Naive B cell (primary cell): ENCODE data around the gene TM4SF20. TPM values are rescaled to one million over a fixed set of nuclear protein-coding genes. Genes with fewer than 3 reads are reported as not detected.
"Not testable (repeated sequence)": the region's sequence is repeated elsewhere in the genome, so short reads cannot be mapped to it uniquely, and the experiment has no call there.

Experiments
- ATAC-seq, 2 donors: fragments of 150-1000 bp; cut with Tn5 transposase; 2 replicates each; pipeline ENCODE4 v1.10.0; 2021; ENCODE audit warnings: low read depth in 2 of 2, mild to moderate bottlenecking in 2 of 2, moderate library complexity in 2 of 2
- DNase-seq: peaks from one replicate; pipeline ENCODE4 v3.0.0; 2022
- H3K27ac Mint-ChIP-seq, 6 donors: one replicate each; pipeline ENCODE4 v1.8.0; 2020 to 2022; ENCODE audit warnings: mild to moderate bottlenecking in 6 of 6, mixed read lengths in 6 of 6, moderate library complexity in 5 of 6, inconsistent platforms in 2 of 6
- H3K27me3 Mint-ChIP-seq, 3 donors: one replicate each; pipeline ENCODE4 v1.8.0; 2021 to 2022; ENCODE audit warnings: mixed read lengths in 3 of 3, mild to moderate bottlenecking in 1 of 3
- H3K36me3 Mint-ChIP-seq, 2 donors: one replicate each; pipeline ENCODE4 v1.8.0; 2020 to 2022; ENCODE audit warnings: mixed read lengths in 2 of 2, inconsistent platforms in 1 of 2, mild to moderate bottlenecking in 1 of 2
- H3K4me1 Mint-ChIP-seq, 3 donors: one replicate each; pipeline ENCODE4 v1.8.0; 2020 to 2022; ENCODE audit warnings: mixed read lengths in 3 of 3, inconsistent platforms in 1 of 3, mild to moderate bottlenecking in 1 of 3, moderate library complexity in 1 of 3
- H3K4me3 Mint-ChIP-seq, 8 donors: one replicate each; pipeline ENCODE4 v1.8.0; 2020 to 2022; ENCODE audit warnings: mild to moderate bottlenecking in 8 of 8, mixed read lengths in 8 of 8, moderate library complexity in 8 of 8, inconsistent platforms in 2 of 8
- H3K9me3 Mint-ChIP-seq, 7 donors: one replicate each; pipeline ENCODE4 v1.8.0; 2020 to 2022; ENCODE audit warnings: mixed read lengths in 7 of 7, mild to moderate bottlenecking in 5 of 7, inconsistent platforms in 2 of 7, moderate library complexity in 1 of 7
- polyA plus RNA-seq, 6 donors: library from polyadenylated mRNA; unstranded; fragments of 300-500 nt; fragmentation: Illumina TruSeq; gene quantifications; one replicate each; pipeline ENCODE4 v1.2.3, GENCODE V29; 2021; ENCODE audit warnings: low read depth in 6 of 6

Gene TM4SF20
- polyA plus RNA-seq, 6 donors from 2014 or later = 0.10 TPM; not detected in 5

GRCh38 chr2:227389661-227390060 lies 10.6 kb upstream of the TM4SF20 start:
- no peaks in the 10 kb centered on the region for H3K9me3 Mint-ChIP-seq
- H3K27me3 Mint-ChIP-seq = no peaks in the 10 kb centered on the region
- peak overlapping the region in 4 of 6 donors; percentile 19 to 87 (median 20) for H3K27ac Mint-ChIP-seq
- H3K4me1 Mint-ChIP-seq = peaks cover 37 to 49% (median 42%) of the 10 kb centered on the region in 3 donors
- no peaks in the 10 kb centered on the region for H3K36me3 Mint-ChIP-seq
- ATAC-seq = no peak
- peak overlapping the region in 1 of 8 donors; percentile 71 for H3K4me3 Mint-ChIP-seq
- no peak for DNase-seq

GRCh38 chr2:227389231-227389630 lies 10.1 kb upstream of the TM4SF20 start:
- DNase-seq (no peak), ATAC-seq (no peak)
- H3K9me3 Mint-ChIP-seq = no peaks in the 10 kb centered on the region
- no peaks in the 10 kb centered on the region for H3K36me3 Mint-ChIP-seq
- peaks cover 33 to 48% (median 40%) of the 10 kb centered on the region in 3 donors for H3K4me1 Mint-ChIP-seq
- H3K27me3 Mint-ChIP-seq = no peaks in the 10 kb centered on the region
- peak overlapping the region in 1 of 6 donors; percentile 95 for H3K27ac Mint-ChIP-seq
- no peak overlapping the region for H3K4me3 Mint-ChIP-seq

- no peak for DNase-seq
- H3K9me3 Mint-ChIP-seq = peaks cover 0 to 3% (median 0%) of the 10 kb centered on the region in 7 donors
- H3K27ac Mint-ChIP-seq = peak overlapping the region in 5 of 6 donors; percentile 89 to 95 (median 91)
Measured at GRCh38 chr2:227388537-227389011, 9.5 kb upstream of the TM4SF20 start.

GRCh38 chr2:227387583-227387982 lies 8.5 kb upstream of the TM4SF20 start, which contains the start of gene SCYGR1:
Gene SCYGR1, minus strand, starts transcription at chr2:227387949. Its CDS starts 0 bp downstream, at chr2:227387949.
- Mint-ChIP-seq H3K36me3 (peaks cover 0 to 11% of the 10 kb centered on the region in 2 donors), H3K27ac (peak within 1 kb of the TSS; percentile 89 to 98 (median 96)), H3K4me1 (peaks cover 34 to 37% (median 36%) of the 10 kb centered on the region in 3 donors), H3K4me3 (peak within 1 kb of the TSS in 3 of 8 donors; percentile 35 to 56 (median 53))
- H3K27me3 Mint-ChIP-seq, H3K9me3 Mint-ChIP-seq, DNase-seq, ATAC-seq: not testable (repeated sequence)

More at GRCh38 chr2:227388537-227389011, 9.5 kb upstream of the TM4SF20 start:
- Mint-ChIP-seq H3K36me3 (peaks cover 0 to 5% of the 10 kb centered on the region in 2 donors), H3K4me1 (peaks cover 37 to 43% (median 40%) of the 10 kb centered on the region in 3 donors), H3K4me3 (no peak overlapping the region), H3K27me3 (no peaks in the 10 kb centered on the region)
- ATAC-seq = no peak

- no peak for DNase-seq
- Mint-ChIP-seq H3K36me3 (peaks cover 0 to 15% of the 10 kb centered on the region in 2 donors), H3K27ac (peak overlapping the region; percentile 81 to 98 (median 96)), H3K27me3 (no peaks in the 10 kb centered on the region), H3K4me3 (no peak overlapping the region), H3K4me1 (peaks cover 33 to 45% (median 39%) of the 10 kb centered on the region in 3 donors), H3K9me3 (peaks cover 0 to 9% (median 0%) of the 10 kb centered on the region in 7 donors)
- no peak for ATAC-seq
Measured at GRCh38 chr2:227386630-227387029, 7.5 kb upstream of the TM4SF20 start.

- DNase-seq (no peak), ATAC-seq (no peak)
- Mint-ChIP-seq H3K9me3 (peaks cover 0 to 9% (median 0%) of the 10 kb centered on the region in 7 donors), H3K4me3 (peak overlapping the region in 2 of 8 donors; percentile 15 to 44), H3K36me3 (peaks cover 0 to 15% of the 10 kb centered on the region in 2 donors), H3K27me3 (no peaks in the 10 kb centered on the region), H3K4me1 (peaks cover 32 to 45% (median 33%) of the 10 kb centered on the region in 3 donors), H3K27ac (peak overlapping the region; percentile 74 to 96 (median 90))
Measured at GRCh38 chr2:227383686-227384085, 4.6 kb upstream of the TM4SF20 start.

DNA sequence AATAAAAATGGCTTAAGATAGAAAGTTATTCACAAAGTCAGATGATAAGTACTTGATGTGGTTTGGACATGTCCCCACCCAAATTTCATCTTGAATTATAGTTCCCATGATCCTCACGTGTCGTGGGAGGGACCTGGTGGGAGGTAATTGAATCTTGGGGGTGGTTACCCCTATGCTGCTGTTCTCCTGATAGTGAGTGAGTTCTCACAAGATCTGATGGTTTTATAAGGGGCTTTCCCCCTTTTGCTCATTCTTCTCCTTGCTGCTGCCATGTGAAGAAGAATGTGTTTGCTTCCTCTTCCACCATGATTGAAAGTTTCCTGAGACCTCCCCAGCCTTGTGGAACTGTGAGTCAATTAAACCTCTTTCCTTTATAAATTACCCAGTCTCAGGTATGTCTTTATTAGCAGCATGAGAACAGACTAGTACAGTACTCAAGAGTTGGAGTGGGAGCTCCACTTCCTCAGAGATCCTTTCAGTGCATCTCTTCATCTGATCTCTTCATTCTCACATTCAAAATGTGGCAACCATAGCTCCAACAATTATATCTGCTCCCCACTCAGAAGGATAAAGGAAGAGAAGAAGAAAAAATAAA lies 3.2 kb upstream of the TM4SF20 start:
- Mint-ChIP-seq H3K27ac (peak overlapping the region in 5 of 6 donors; percentile 70 to 95 (median 87)), H3K36me3 (peaks cover 0 to 15% of the 10 kb centered on the region in 2 donors), H3K4me1 (peaks cover 26 to 41% (median 32%) of the 10 kb centered on the region in 3 donors)
- not testable (repeated sequence) for DNase-seq, ATAC-seq, H3K27me3 Mint-ChIP-seq, H3K9me3 Mint-ChIP-seq, H3K4me3 Mint-ChIP-seq

DNA sequence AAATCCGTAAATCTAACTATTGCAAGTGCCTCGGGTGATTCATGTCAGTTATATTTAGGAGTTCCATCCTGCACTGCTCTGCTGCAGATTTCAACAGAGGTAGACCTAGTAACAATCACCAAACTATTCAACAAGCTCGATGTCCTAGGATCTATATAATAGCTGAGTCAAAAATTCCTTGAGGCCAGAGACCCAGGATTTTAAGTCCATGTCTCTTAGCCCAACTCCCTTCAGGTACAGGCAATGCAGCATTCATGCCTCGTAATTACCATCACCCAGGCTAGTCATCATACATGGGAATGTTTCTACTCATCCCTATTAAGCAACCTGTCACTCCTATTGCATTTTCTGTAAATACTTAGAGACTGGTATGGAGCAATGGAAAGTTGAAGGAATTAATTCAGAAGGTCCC lies 729 bp downstream of the TM4SF20 start:
- ATAC-seq = no peak
- Mint-ChIP-seq H3K4me3 (no peak overlapping the region), H3K9me3 (peaks cover 0 to 7% (median 0%) of the 10 kb centered on the region in 7 donors), H3K27me3 (peaks cover 0 to 8% (median under 1%) of the 10 kb centered on the region in 3 donors), H3K27ac (peak overlapping the region in 2 of 6 donors; percentile 2 to 17), H3K4me1 (peaks cover 4 to 11% (median 7%) of the 10 kb centered on the region in 3 donors), H3K36me3 (peaks cover 0 to 8% of the 10 kb centered on the region in 2 donors)
- DNase-seq = no peak

DNA sequence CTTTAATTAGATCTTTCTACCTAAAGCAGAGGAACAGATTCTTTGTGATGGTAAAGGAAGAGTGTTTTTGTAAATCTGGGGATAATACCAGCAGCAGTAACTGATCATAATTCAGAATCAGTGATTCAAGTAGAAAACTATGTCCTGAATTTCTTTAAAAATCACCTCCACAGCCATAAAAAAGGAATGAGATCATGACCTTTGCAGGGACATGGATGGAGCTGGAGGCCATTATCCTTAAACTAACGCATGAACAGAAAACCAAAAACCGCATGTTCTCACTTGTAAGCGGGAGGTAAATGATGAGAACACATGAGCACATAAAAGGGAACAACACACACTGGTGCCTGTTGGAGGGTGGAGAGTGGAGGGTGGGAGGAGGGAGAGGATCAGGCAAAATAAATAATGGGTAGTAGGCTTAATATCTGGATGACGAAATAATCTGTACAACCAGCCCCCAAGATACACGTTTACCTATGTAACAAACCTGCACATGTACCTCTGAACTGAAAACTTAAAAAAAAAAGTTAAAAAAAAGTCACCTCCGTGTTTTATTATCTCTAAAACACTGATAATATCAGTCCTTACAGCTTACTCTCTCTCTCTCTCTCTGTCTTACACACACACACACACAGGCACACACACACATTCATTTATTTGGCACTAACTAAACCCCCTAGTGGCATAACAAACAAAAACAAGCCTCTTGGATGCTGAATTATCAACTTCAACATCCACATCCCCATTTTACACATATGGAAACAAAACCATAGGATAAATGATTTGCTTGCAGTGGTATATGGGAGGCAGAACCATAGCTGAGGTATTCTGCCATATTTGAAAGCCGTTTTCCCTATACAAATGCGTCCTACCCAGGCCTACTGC lies 1.4 kb downstream of the TM4SF20 start:
- Mint-ChIP-seq H3K36me3 (peaks cover 0 to 5% of the 10 kb centered on the region in 2 donors), H3K9me3 (peaks cover 0 to 7% (median 0%) of the 10 kb centered on the region in 7 donors), H3K4me3 (no peak overlapping the region), H3K4me1 (peaks cover 4 to 10% (median 5%) of the 10 kb centered on the region in 3 donors), H3K27me3 (peaks cover 3 to 8% (median 7%) of the 10 kb centered on the region in 3 donors), H3K27ac (peak overlapping the region in 3 of 6 donors; percentile 2 to 17 (median 16))
- ATAC-seq (no peak), DNase-seq (no peak)

- H3K4me3 Mint-ChIP-seq = no peak overlapping the region
Measured at GRCh38 chr2:227376656-227377396, 2.3 kb downstream of the TM4SF20 start.

DNA sequence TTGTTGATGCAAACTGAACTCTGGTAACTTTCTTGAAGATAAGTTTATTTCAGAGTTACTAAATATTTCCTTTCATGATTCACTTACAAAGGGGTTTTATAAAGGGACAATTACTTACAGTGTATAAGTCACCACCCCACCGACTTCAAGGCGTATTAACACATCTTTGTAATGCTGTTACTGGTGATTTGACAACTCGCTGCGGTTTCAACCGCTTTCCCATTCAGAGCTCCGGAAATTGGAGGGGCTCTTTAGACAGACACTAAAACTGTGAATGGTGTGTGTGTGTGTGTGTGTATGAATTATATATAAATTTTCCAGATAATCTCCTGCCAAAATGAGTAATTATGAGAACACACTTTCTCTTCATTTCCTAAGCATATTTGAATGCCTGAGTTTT lies 4.9 kb downstream of the TM4SF20 start:
- H3K27ac Mint-ChIP-seq = no peak overlapping the region
- no peak overlapping the region for H3K4me3 Mint-ChIP-seq
- ATAC-seq (no peak), DNase-seq (no peak)
- H3K9me3 Mint-ChIP-seq = peaks cover 0 to 1% (median 0%) of the 10 kb centered on the region in 7 donors
- no peaks in the 10 kb centered on the region for H3K36me3 Mint-ChIP-seq
- peaks cover 3 to 8% (median 8%) of the 10 kb centered on the region in 3 donors for H3K27me3 Mint-ChIP-seq
- peaks cover 0 to 4% (median 0%) of the 10 kb centered on the region in 3 donors for H3K4me1 Mint-ChIP-seq

More at GRCh38 chr2:227376656-227377396, 2.3 kb downstream of the TM4SF20 start:
- H3K27me3 Mint-ChIP-seq = peaks cover 3 to 8% (median 8%) of the 10 kb centered on the region in 3 donors
- DNase-seq (no peak), ATAC-seq (no peak)
- H3K36me3 Mint-ChIP-seq = no peaks in the 10 kb centered on the region
- peaks cover 0 to 4% (median 1%) of the 10 kb centered on the region in 3 donors for H3K4me1 Mint-ChIP-seq
- H3K27ac Mint-ChIP-seq = peak overlapping the region in 1 of 6 donors; percentile 8
- peaks cover 0 to 1% (median 0%) of the 10 kb centered on the region in 7 donors for H3K9me3 Mint-ChIP-seq

DNA sequence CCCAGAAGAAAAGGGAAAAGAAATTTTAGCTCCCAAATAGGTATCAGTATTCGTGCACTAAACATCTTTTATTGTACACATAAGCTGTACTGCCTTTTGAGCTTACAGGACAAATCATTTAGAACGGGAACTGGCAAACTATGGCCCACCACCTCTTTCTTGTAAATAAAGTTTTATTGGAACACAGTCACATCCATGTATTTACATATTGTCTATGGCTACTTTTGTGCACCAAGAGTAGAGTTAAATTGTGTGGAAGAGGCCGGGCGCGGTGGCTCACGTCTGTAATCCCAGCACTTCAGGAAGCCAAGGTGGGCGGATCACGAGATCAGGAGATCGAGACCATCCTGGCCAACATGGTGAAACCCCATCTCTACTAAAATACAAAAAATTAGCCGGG lies 5.7 kb downstream of the TM4SF20 start:
- peaks cover 3 to 8% (median 7%) of the 10 kb centered on the region in 3 donors for H3K27me3 Mint-ChIP-seq

More for the DNA sequence above, 5.7 kb downstream of the TM4SF20 start:
- ATAC-seq = no peak
- Mint-ChIP-seq H3K36me3 (no peaks in the 10 kb centered on the region), H3K27ac (no peak overlapping the region), H3K4me3 (no peak overlapping the region), H3K4me1 (peaks cover 0 to 4% (median 0%) of the 10 kb centered on the region in 3 donors), H3K9me3 (peaks cover 0 to 1% (median 0%) of the 10 kb centered on the region in 7 donors)
- DNase-seq = no peak
